GM21528 (cell line): ENCODE data around the gene C2CD2L.
A peak's percentile ranks its signal among the peaks of the same experiment; 100 is the strongest.
"Not testable (repeated sequence)": the region's sequence is repeated elsewhere in the genome, so short reads cannot be mapped to it uniquely, and the experiment has no call there.

Source experiments
- ATAC-seq: cut with Tn5 transposase; IDR thresholded peaks from one replicate; pipeline ENCODE4 v1.9.1; 2021; ENCODE audit warnings: mild to moderate bottlenecking, moderate library complexity; ENCODE audit not compliant: unreplicated experiment, low FRiP score

C2CD2L gene

DNA sequence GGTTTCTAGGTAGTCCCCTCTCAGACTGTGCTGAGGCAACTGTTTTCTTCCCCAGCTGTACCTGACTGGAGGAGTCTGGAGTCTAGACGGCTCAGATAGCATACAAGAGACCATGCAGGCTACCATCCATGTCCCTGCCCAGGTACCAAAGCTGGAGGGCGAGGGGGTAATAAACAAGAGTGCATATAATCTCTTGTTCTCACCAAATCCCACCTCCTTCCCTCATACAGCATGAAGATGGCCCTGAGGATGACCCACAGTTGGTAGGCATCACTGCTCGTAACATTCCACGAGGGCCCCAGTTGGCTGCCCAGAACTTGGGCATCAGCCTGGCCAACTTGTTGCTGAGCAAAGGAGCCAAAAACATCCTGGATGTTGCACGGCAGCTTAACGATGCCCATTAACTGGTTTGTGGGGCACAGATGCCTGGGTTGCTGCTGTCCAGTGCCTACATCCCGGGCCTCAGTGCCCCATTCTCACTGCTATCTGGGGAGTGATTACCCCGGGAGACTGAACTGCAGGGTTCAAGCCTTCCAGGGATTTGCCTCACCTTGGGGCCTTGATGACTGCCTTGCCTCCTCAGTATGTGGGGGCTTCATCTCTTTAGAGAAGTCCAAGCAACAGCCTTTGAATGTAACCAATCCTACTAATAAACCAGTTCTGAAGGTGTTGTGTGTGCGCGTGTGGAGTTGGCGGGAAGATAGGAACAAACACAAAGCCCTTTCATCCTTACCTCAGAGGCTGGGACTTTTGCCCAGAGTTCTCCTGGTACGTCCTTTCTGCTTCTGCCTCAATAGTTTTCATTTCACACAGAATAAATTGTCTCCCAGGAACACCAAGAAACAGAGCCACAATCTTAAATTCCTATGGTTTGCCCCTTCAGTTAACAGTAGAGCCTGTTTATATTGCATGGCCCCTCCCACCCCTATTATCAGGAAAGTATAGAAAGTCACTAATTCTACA, 14.0 kb upstream of the C2CD2L start:
- ATAC-seq, result no peak

- peak; percentile 5 for ATAC-seq
These were observed 13.0 kb upstream of the C2CD2L start for GRCh38 chr11:119093942-119094815.

DNA sequence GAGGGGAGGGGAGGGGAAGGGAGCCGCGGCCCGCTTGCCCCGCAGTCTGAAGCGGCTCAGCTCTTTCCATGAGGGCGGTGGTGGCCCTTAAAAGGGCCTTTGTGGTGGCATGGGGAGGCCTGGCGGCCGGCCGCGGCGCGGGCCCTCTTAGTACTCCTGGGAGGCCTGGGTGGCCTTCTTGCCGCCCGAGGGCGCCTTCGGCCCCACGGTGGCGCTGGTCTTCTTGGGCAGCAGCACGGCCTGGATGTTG, 12.4 kb upstream of the C2CD2L start:
- ATAC-seq, result peak; percentile 35

GRCh38 chr11:119095066-119095880, 11.9 kb upstream of the C2CD2L start:
- peak; percentile 82 for ATAC-seq

- no peak for ATAC-seq
These were observed 7.4 kb upstream of the C2CD2L start for GRCh38 chr11:119099711-119100110.

GRCh38 chr11:119100246-119100970, 6.7 kb upstream of the C2CD2L start:
- no peak for ATAC-seq

GRCh38 chr11:119100994-119101758, 6.0 kb upstream of the C2CD2L start:
- ATAC-seq, result peak; percentile 22

GRCh38 chr11:119101759-119102423, 5.3 kb upstream of the C2CD2L start, which contains the start of gene DPAGT1:
Gene DPAGT1, minus strand, starts transcription at chr11:119101853. Its CDS starts 198 bp downstream, at chr11:119101655.
- peak; percentile 75 for ATAC-seq

DNA sequence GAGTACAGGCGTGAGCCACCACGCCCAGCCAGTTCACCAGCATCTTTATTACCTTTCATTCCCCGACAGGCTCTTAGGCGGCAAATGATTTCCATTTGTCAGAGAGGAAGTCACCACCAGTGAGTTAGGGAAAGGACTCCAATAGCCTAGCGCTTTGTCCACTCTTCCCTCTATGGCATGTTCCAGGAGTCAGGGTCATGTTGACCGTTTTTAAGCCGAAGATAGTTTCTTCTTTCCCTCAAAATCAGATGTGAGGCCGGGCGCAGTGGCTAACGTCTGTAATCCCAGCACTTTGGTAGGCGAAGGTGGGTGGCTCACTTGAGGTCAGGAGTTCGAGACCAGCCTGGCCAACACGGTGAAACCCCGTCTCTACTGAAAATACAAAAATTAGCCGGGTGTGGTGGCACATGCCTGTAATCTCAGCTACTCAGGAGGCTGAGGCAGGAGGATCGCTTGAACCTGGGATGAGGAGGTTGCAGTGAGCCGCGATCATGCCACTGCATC, 3.9 kb upstream of the C2CD2L start:
- ATAC-seq, result not testable (repeated sequence)

DNA sequence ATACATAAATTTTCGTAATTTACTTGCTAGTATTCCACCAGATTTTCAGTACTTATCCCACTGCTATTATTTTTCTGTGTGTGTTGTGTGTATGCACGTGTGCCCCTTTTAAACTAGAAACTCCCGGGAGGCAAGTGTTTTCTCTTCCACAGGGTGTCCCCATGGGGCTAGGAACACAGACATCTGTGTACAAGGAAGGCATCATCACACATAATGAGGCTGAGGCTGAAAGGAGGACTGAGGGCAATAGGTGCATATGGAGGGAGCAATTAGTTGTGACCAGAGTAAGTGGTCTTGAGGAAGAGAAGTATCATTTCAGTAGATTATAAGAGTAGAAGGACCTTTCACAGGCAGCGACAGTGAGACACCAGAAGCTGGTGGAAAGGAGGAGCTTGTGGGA, 3.4 kb upstream of the C2CD2L start:
- ATAC-seq, result no peak

DNA sequence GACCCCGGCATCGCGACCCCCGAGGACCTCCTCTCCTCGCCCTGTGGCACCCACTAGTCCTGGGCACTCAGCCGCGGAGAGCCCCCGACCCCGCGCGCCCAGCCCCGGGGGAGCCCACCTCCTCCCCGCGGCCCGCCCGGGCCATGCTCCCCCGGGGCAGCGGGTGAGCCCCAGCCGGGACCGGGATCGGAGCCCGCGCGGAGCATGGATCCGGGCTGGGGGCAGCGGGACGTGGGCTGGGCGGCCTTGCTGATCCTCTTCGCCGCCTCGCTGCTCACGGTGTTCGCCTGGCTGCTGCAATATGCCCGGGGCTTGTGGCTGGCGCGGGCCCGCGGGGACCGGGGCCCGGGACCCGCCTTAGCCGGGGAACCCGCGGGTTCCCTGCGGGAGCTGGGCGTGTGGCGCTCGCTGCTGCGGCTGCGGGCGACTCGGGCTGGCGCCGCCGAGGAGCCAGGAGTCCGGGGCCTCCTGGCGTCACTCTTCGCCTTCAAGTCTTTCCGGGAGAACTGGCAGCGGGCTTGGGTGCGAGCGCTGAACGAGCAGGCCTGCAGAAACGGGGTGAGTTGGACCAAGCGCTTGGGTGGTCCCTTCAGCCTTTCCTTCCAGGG, 498 bp downstream of the C2CD2L start:
- ATAC-seq, result peak; percentile 23

GRCh38 chr11:119108146-119108856, 1.2 kb downstream of the C2CD2L start:
- ATAC-seq, result no peak

- no peak for ATAC-seq
These were observed 1.7 kb downstream of the C2CD2L start for GRCh38 chr11:119108857-119109221.

GRCh38 chr11:119109843-119110242, 2.7 kb downstream of the C2CD2L start:
- ATAC-seq, result no peak

DNA sequence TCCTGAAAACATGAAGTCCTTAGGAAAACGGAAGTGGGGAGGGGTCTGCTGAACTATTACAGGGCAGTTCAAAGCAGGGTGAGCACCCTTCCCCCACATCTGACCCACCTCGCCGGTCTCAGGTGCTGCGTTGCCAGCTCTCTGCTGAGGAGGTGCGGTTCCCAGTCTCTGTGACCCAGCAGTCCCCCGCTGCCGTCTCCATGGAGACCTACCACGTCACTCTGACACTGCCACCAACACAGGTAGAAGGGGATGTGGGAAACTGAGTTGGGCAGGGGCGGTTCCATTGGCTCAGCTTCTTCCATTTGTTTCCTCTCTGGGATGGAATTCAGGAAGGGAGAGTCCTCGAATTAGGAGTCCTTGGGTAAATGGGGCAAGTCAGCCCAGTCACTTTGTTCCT, 3.3 kb downstream of the C2CD2L start:
- ATAC-seq, result no peak

- ATAC-seq, result no peak
These were observed 4.3 kb downstream of the C2CD2L start for GRCh38 chr11:119111361-119111925.

DNA sequence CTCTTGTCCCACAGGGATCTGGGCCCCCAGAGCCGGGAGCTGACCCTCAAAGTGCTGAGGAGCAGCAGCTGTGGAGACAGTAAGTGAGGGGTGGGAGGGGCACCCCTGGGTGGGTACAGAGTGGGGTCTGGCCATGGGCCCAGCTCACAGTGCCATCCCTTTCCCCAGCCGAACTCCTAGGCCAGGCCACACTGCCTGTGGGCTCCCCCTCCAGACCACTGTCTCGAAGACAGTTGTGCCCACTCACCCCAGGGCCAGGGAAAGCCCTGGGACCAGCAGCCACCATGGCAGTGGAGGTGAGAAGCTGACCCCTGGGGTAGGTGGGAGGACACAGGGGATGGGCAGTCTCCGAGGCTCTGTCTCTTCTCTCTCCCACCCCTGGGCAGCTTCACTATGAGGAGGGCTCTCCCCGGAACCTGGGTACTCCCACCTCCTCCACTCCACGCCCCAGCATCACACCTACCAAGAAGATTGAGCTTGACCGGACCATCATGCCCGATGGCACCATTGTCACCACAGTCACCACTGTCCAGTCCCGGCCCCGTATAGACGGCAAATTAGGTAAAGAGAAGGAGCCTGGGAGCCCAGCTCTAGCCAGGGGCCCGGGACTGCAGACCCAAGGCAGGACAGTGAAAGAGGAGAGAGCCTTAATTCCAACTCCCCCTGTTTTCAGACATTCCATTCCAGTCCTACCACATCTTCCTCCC, 5.3 kb downstream of the C2CD2L start:
- ATAC-seq, result no peak
